ENCODE measurements around the gene MTMR2.
A peak's percentile ranks its signal among the peaks of the same experiment; 100 is the strongest.

MTMR2 gene

DNA sequence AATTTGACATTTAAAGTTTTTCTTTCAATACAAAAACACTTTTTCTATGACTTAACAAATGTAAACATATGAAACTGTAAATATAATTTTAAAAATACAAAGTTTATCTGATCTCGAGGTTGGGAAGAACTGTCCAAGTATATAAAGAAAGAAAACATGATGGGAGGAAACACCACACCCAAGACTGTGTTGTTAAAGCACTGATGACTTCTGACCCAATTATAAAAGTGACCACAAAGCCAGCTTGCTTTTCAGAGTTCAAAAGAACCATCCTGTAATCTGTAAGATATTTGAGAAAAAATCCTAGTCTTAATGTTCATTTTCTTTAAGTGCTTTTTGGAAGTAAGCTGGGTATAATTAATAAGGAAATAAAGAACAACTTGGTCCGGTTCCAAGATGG is 118.0 kb downstream of the MTMR2 start:
- no peak for DNase-seq

GRCh38 chr11:95803973-95804372 is 119.9 kb downstream of the MTMR2 start:
- no peak for DNase-seq

DNA sequence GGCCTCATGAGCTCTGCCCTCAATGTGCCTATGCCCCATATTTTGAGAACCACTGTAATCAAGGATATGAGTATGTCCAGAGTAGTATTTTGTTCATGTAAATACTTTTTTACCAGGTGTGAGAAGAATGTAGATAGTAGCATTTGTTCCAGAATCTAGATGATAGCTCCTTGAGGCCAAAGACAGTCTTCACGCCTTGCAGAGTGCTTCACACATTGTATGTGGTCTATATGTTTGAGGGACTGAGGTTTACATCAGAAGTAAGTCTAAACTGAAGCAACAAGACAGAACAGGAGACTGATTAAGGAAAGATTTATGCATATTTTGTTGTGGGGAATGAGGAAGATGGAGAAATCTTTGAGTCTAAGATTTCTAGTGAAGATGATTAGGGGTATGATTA is 121.1 kb downstream of the MTMR2 start:
- no peak for DNase-seq

DNA sequence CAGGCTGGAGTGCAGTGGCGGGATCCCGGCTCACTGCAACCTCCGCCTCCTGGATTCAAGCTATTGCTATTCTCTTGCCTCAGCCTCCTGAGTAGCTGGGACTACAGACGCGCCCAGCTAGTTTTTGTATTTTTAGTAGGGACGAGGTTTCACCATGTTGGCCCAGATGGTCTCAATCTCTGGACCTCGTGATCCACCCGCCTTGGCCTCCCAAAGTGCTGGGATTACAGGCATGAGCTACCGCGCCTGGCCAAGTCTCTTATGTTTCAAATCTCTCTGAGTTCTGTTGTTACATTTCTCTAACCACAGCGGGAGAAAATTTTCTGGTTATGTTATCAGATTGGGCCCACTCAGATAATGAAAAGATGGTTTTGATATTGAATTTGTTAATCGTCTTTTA is 123.5 kb downstream of the MTMR2 start:
- no peak for DNase-seq

DNA sequence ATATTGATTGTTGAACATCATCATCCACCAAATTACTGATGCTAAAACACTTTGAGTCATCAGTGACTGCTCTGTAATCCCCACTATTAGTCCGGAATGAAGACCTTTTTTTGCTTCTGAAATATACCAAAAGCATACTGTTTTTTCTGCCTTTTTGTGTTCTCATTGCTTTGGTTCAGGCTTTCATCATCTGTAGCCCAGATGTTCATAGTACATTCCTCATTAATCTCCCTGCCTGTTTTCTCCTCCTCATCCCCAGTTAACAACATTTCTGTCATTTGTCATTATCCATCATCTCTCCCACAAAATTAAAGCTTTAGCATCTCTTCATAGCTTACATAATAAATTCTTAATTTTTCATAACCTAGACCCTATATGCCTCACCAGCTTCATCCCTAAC is 124.4 kb downstream of the MTMR2 start:
- no peak for DNase-seq

GRCh38 chr11:95796501-95796900 is 127.4 kb downstream of the MTMR2 start:
- no peak for DNase-seq

- no peak for DNase-seq
These were observed 128.1 kb downstream of the MTMR2 start for GRCh38 chr11:95795627-95796295.

GRCh38 chr11:95794086-95794485 is 129.8 kb downstream of the MTMR2 start:
- DNase-seq: no peak

GRCh38 chr11:95793116-95793515 is 130.8 kb downstream of the MTMR2 start:
- DNase-seq: no peak

GRCh38 chr11:95792700-95793099 is 131.2 kb downstream of the MTMR2 start:
- DNase-seq: no peak

DNA sequence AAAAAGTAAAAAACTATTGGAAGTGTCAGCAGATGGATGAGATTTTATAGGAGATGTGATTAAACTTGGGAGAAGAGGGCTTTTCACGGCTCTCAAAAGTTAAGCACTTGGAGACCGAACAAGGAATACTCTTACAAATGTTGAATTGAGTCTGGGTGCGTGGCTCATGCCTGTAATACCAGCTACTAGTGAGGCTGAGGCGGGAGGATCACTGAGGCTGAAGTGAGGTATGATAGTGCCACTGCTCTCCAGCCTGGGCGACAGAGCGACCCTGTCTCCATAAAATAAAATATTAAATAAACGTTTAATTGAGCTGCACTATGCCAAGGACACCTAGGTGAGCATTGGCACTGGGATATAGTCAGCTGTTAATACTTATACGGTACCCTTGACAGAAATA is 131.7 kb downstream of the MTMR2 start:
- DNase-seq: no peak

DNA sequence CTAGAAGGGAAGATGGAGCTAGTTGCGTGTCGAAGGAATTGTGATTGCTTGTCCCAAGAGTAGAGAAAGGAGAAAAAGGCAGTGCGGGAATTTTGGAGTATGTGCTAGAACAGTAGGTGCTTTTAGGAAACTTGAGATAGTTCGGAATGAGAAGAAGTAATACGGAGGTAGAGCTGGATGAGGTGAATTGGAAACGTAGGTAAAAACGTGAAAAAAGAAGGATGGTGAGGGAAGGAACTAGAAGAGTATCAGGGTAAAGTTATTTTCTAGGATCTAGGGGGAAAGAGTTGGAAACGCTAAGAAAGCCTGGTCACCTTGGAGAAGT is 132.2 kb downstream of the MTMR2 start:
- no peak for DNase-seq

- DNase-seq: no peak
These were observed 132.8 kb downstream of the MTMR2 start for GRCh38 chr11:95790933-95791708.

GRCh38 chr11:95790123-95790932 is 133.6 kb downstream of the MTMR2 start, which contains the start of gene CEP57:
Gene CEP57 (plus strand): TSS chr11:95790498. CDS start chr11:95790699, 201 bp downstream.
- DNase-seq: peak; percentile 97

GRCh38 chr11:95789506-95790122 is 134.3 kb downstream of the MTMR2 start, which contains the start of gene FAM76B:
Gene FAM76B (minus strand): TSS chr11:95789782. CDS start chr11:95789478, 304 bp downstream.
- peak; percentile 96 for DNase-seq

DNA sequence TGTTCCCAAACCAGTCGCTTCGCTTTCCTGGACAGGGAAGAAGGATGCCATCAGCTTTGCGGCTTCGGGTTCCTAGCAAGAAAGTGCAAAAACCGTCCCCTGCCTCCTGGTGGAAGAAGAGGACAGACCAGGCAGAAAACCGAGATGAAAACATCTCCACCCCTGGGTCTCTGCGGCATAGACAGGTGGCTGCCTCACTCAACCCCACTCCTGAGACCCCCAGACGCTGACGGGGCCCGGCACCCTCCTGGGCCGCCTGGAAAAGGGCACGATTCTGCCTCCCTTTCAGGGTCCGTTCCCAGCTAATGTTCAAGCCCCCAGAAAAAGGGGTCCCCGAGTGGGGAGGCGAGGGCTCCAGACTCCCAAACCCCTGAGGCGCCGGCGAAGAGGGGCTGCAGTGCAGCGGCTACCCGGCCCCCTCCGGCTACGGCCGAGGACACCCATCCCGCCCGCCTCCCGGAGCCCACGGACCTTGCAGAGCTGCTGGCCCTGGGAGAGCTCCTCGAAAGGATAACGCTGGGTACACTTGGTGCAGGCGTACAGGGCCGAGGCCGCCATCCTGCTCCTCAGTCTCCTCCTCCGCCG is 134.9 kb downstream of the MTMR2 start:
- DNase-seq: no peak

Measured in activated CD8-positive, alpha-beta memory T cell treated with anti-CD3 and anti-CD28 coated beads for 24 hours (primary cell).